Neural cell (in vitro differentiated cells): ENCODE data around the gene CDK3. TPM values are rescaled to one million over a fixed set of nuclear protein-coding genes. Genes with fewer than 3 reads are reported as not detected.

Experiments
- H2AFZ ChIP-seq: fragments of 200-600, 300-800 bp; sonication (generic), shearing (Covaris generic); 2 replicates; pipeline ENCODE4 v1.6.0; 2014; ENCODE audit warnings: low read depth, mild to moderate bottlenecking, antibody characterized with exemption, low read length, moderate library complexity
- H3F3A ChIP-seq: fragments of 200-600 bp; shearing (Covaris generic); 2 replicates; pipeline ENCODE4 v1.6.1; 2016; ENCODE audit warnings: mild to moderate bottlenecking, moderate library complexity, mixed read lengths, antibody characterized with exemption, low read length; ENCODE audit not compliant: insufficient read depth, poor library complexity, severe bottlenecking
- H3K27ac ChIP-seq: fragments of 200-600, 300-800 bp; sonication (generic), shearing (Covaris generic); 2 replicates; pipeline ENCODE4 v1.5.1; 2014; ENCODE audit warnings: mild to moderate bottlenecking, low read length, moderate library complexity
- H3K27me3 ChIP-seq: fragments of 300-800, 200-600 bp; sonication (generic), shearing (Covaris generic); 2 replicates; pipeline ENCODE4 v1.6.0; 2014; ENCODE audit warnings: mild to moderate bottlenecking, low read depth, low read length, moderate library complexity; ENCODE audit not compliant: insufficient read depth
- H3K36me3 ChIP-seq: fragments of 300-800, 200-600 bp; sonication (generic), shearing (Covaris generic); 2 replicates; pipeline ENCODE4 v1.5.1; 2014; ENCODE audit warnings: mild to moderate bottlenecking, antibody characterized with exemption, low read length, moderate library complexity; ENCODE audit not compliant: insufficient read depth
- H3K4me2 ChIP-seq: fragments of 300-800, 200-600 bp; sonication (generic), shearing (Covaris generic); 2 replicates; pipeline ENCODE4 v1.6.0; 2014; ENCODE audit warnings: mild to moderate bottlenecking, low read length
- H3K4me3 ChIP-seq: fragments of 300-800, 200-600 bp; sonication (generic), shearing (Covaris generic); 2 replicates; pipeline ENCODE4 v1.5.1; 2014; ENCODE audit warnings: mild to moderate bottlenecking, low read length, moderate library complexity
- H3K79me2 ChIP-seq: fragments of 200-600 bp; shearing (Covaris generic); replicated peaks from 2 replicates; pipeline ENCODE4 v1.6.0; 2014; ENCODE audit warnings: mild to moderate bottlenecking, low read length, moderate library complexity; ENCODE audit not compliant: insufficient read depth
- H3K9ac ChIP-seq: fragments of 300-800, 200-600 bp; sonication (generic), shearing (Covaris generic); 2 replicates; pipeline ENCODE4 v1.6.1; 2016; ENCODE audit warnings: mild to moderate bottlenecking, low read length, mixed read lengths
- H3K9me2 ChIP-seq: fragments of 200-600 bp; shearing (Covaris generic); 2 replicates; pipeline ENCODE4 v1.6.1; 2016; ENCODE audit warnings: mild to moderate bottlenecking, low read length, mixed read lengths; ENCODE audit not compliant: insufficient read depth
- H3K9me3 ChIP-seq: fragments of 200-600, 300-800 bp; sonication (generic), shearing (Covaris generic); 2 replicates; pipeline ENCODE4 v1.6.1; 2016; ENCODE audit warnings: mild to moderate bottlenecking, mixed run types, low read length, moderate library complexity, mixed read lengths
- H4K20me1 ChIP-seq: fragments of 200-600 bp; shearing (Covaris generic); 2 replicates; pipeline ENCODE4 v1.6.1; 2016; ENCODE audit warnings: mild to moderate bottlenecking, mixed run types; ENCODE audit not compliant: insufficient read depth
- EP300 ChIP-seq: fragments of 450-650 bp; conservative IDR thresholded peaks from 2 replicates; pipeline ENCODE4 v1.6.1; 2014; ENCODE audit warnings: antibody characterized with exemption, mild to moderate bottlenecking, moderate library complexity; ENCODE audit not compliant: poor library complexity, severe bottlenecking
- EZH2 ChIP-seq: fragments of 200-600, 300-800 bp; shearing (Covaris generic), sonication (generic); IDR thresholded peaks from 2 replicates; pipeline ENCODE4 v1.6.1; 2014; ENCODE audit warnings: antibody characterized with exemption, low read length, borderline replicate concordance, mild to moderate bottlenecking; ENCODE audit not compliant: insufficient read depth, poor library complexity, severe bottlenecking
- POLR2AphosphoS5 ChIP-seq: IDR thresholded peaks from 2 replicates; pipeline ENCODE4 v1.6.1; 2012
- RAD21 ChIP-seq: fragments of 450-650 bp; conservative IDR thresholded peaks from 2 replicates; pipeline ENCODE4 v1.6.1; 2014; ENCODE audit warnings: antibody characterized with exemption, mild to moderate bottlenecking, moderate library complexity
- SMC3 ChIP-seq: fragments of 450-650 bp; conservative IDR thresholded peaks from 2 replicates; pipeline ENCODE4 v1.6.1; 2014; ENCODE audit warnings: antibody characterized with exemption, mild to moderate bottlenecking, moderate library complexity; ENCODE audit not compliant: poor library complexity
- TAF1 ChIP-seq: IDR thresholded peaks from 2 replicates; pipeline ENCODE4 v1.6.1; 2012; ENCODE audit warnings: low read depth
- polyA plus RNA-seq: library from polyadenylated mRNA; depleted of rRNA; stranded (reverse); fragments of >200 nt; gene quantifications from 2 replicates; pipeline ENCODE4 v1.2.3, GENCODE V29; 2014
- TF ChIP-seq, protein P1 (sequence below): fragments of 450-650 bp; IDR thresholded peaks from 2 replicates; pipeline ENCODE4 v1.5.1; 2014; ENCODE audit warnings: antibody characterized with exemption, mild to moderate bottlenecking, moderate library complexity; ENCODE audit not compliant: poor library complexity, severe bottlenecking
- TF ChIP-seq, protein P2 (sequence below): IDR thresholded peaks from 2 replicates; pipeline ENCODE4 v1.6.1; 2012; ENCODE audit warnings: borderline replicate concordance

Gene CDK3
- polyA plus RNA-seq, 1 donor from 2014 or later: 29.2 TPM

DNA sequence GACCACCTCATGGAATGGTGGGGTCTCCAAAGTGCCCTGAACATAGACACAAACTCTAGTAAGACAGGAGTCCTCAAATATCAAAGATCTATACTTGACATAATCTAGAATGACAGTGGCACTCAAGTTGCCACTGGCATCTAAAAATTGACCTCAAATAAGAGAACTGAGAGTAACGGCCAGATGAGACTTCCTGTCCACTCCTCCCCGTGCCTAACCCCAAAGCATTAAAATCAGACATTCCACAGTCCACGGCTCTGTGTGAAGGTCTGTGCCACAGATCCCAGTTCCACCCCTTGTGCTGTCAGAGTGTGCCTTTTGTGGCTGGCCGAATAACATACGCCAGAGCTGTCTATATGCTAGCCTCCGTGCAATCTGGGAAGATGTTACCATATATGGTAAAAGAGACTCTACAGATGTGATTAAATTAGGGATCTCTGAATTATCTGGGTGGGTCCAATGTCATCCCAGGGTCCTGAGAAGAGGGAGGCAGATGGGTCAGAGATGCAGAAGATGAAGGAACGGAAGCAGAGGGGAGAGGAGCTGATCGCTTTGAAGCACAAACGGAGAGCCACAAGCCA is 47.5 kb downstream of the CDK3 start:
- Histone ChIP-seq H3K36me3 (no peaks in the 10 kb centered on the region), H3K9ac (no peak overlapping the region), H4K20me1 (no peaks in the 10 kb centered on the region), H2AFZ (no peak overlapping the region), H3F3A (no peaks in the 10 kb centered on the region), H3K27me3 (no peaks in the 10 kb centered on the region), H3K9me3 (no peaks in the 10 kb centered on the region), H3K27ac (no peak overlapping the region), H3K79me2 (no peaks in the 10 kb centered on the region), H3K4me2 (no peak overlapping the region), H3K9me2 (no peaks in the 10 kb centered on the region), H3K4me3 (no peak overlapping the region)
- TF ChIP-seq POLR2AphosphoS5: no peak
- no peak for TF ChIP-seq EZH2
- TF ChIP-seq, protein P1, sequence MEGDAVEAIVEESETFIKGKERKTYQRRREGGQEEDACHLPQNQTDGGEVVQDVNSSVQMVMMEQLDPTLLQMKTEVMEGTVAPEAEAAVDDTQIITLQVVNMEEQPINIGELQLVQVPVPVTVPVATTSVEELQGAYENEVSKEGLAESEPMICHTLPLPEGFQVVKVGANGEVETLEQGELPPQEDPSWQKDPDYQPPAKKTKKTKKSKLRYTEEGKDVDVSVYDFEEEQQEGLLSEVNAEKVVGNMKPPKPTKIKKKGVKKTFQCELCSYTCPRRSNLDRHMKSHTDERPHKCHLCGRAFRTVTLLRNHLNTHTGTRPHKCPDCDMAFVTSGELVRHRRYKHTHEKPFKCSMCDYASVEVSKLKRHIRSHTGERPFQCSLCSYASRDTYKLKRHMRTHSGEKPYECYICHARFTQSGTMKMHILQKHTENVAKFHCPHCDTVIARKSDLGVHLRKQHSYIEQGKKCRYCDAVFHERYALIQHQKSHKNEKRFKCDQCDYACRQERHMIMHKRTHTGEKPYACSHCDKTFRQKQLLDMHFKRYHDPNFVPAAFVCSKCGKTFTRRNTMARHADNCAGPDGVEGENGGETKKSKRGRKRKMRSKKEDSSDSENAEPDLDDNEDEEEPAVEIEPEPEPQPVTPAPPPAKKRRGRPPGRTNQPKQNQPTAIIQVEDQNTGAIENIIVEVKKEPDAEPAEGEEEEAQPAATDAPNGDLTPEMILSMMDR: no peak
- TF ChIP-seq, protein P2, sequence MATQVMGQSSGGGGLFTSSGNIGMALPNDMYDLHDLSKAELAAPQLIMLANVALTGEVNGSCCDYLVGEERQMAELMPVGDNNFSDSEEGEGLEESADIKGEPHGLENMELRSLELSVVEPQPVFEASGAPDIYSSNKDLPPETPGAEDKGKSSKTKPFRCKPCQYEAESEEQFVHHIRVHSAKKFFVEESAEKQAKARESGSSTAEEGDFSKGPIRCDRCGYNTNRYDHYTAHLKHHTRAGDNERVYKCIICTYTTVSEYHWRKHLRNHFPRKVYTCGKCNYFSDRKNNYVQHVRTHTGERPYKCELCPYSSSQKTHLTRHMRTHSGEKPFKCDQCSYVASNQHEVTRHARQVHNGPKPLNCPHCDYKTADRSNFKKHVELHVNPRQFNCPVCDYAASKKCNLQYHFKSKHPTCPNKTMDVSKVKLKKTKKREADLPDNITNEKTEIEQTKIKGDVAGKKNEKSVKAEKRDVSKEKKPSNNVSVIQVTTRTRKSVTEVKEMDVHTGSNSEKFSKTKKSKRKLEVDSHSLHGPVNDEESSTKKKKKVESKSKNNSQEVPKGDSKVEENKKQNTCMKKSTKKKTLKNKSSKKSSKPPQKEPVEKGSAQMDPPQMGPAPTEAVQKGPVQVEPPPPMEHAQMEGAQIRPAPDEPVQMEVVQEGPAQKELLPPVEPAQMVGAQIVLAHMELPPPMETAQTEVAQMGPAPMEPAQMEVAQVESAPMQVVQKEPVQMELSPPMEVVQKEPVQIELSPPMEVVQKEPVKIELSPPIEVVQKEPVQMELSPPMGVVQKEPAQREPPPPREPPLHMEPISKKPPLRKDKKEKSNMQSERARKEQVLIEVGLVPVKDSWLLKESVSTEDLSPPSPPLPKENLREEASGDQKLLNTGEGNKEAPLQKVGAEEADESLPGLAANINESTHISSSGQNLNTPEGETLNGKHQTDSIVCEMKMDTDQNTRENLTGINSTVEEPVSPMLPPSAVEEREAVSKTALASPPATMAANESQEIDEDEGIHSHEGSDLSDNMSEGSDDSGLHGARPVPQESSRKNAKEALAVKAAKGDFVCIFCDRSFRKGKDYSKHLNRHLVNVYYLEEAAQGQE: no peak
- no peak for TF ChIP-seq SMC3
- TF ChIP-seq RAD21: no peak
- no peak for TF ChIP-seq TAF1

DNA sequence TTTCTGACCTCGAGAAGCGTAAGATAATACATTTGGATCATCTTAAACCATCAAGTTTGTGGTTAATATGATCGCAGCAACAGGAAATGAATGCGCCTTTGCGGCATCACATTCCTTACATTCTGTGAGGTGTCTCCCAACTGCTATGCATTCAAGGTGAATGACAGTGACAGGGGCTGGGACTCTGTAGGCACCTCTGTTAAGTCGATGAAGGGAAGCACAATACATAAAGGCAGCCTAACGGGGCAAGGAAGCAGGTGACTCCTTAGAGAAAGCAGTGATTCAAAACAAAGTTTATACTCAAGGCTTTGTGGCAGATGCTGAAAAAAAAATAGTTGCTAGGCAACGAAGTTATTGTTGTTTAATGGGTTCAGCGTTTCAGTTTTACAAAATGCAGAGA is 48.1 kb downstream of the CDK3 start:
- no peaks in the 10 kb centered on the region for H3F3A ChIP-seq
- H3K79me2 ChIP-seq: no peaks in the 10 kb centered on the region
- no peak overlapping the region for H3K4me3 ChIP-seq
- no peaks in the 10 kb centered on the region for H3K9me3 ChIP-seq
- no peaks in the 10 kb centered on the region for H3K36me3 ChIP-seq
- H3K27ac ChIP-seq: no peak overlapping the region
- no peaks in the 10 kb centered on the region for H3K27me3 ChIP-seq
- no peaks in the 10 kb centered on the region for H3K9me2 ChIP-seq
- TF ChIP-seq SMC3 (no peak), POLR2AphosphoS5 (no peak), EZH2 (no peak), TAF1 (no peak), EP300 (no peak), RAD21 (no peak)
- TF ChIP-seq, protein P1: no peak
- TF ChIP-seq, protein P2: no peak
- H4K20me1 ChIP-seq: no peaks in the 10 kb centered on the region
- no peak overlapping the region for H3K9ac ChIP-seq
- no peak overlapping the region for H3K4me2 ChIP-seq
- H2AFZ ChIP-seq: no peak overlapping the region
